Activated T-cell treated with anti-CD3 and anti-CD28 coated beads for 4 hours (primary cell): ENCODE measurements around the gene OR4C5.
"Not testable (repeated sequence)": the region's sequence is repeated elsewhere in the genome, so short reads cannot be mapped to it uniquely, and the experiment has no call there.

ENCODE experiments used
- DNase-seq: peaks from one replicate; pipeline ENCODE4 v3.0.0-alpha.2; 2020

Gene OR4C5

GRCh38 chr11:48366365-48366764 lies at the start of gene OR4C5:
TSS of gene OR4C5 (minus strand) at chr11:48366465. CDS start at chr11:48366465, 0 bp downstream.
- DNase-seq, result no peak

GRCh38 chr11:48384670-48385069 lies 18.4 kb upstream of the OR4C5 start:
- DNase-seq, result no peak

- not testable (repeated sequence) for DNase-seq
These were observed 17.9 kb upstream of the OR4C5 start for GRCh38 chr11:48384151-48384550.

- not testable (repeated sequence) for DNase-seq
These were observed 5.0 kb downstream of the OR4C5 start for GRCh38 chr11:48361289-48361688.

- DNase-seq, result no peak
These were observed 11.6 kb downstream of the OR4C5 start for GRCh38 chr11:48354677-48355076.

- DNase-seq, result no peak
These were observed 12.3 kb downstream of the OR4C5 start for GRCh38 chr11:48354013-48354412.

- DNase-seq, result not testable (repeated sequence)
These were observed 20.0 kb downstream of the OR4C5 start for GRCh38 chr11:48346286-48346685.

GRCh38 chr11:48342505-48342904 lies 23.8 kb downstream of the OR4C5 start:
- not testable (repeated sequence) for DNase-seq

- no peak for DNase-seq
These were observed 24.8 kb downstream of the OR4C5 start for GRCh38 chr11:48341466-48341865.

GRCh38 chr11:48324620-48325019 lies 41.6 kb downstream of the OR4C5 start, which contains the start of gene OR4C3:
TSS of gene OR4C3 (plus strand) at chr11:48324920. CDS start at chr11:48325022, 102 bp downstream.
- not testable (repeated sequence) for DNase-seq

- not testable (repeated sequence) for DNase-seq
These were observed 46.5 kb downstream of the OR4C5 start for GRCh38 chr11:48319813-48320212.
